Stimulated activated CD8-positive, alpha-beta memory T cell treated with anti-CD3 and anti-CD28 coated beads, Interleukin-2, amount 100 ng/mL, for 1 hour (primary cell): Measurements from ENCODE around the gene C11orf52.

Experiments
- DNase-seq, 2 donors: peaks; one replicate each; pipeline ENCODE4 v3.0.0-alpha.2; 2020; ENCODE audit warnings: low read depth in 2 of 2

Gene C11orf52

GRCh38 chr11:111939836-111940604 is 21.3 kb downstream of the C11orf52 start:
- no peak for DNase-seq

- DNase-seq, result no peak
Observed at GRCh38 chr11:111941963-111942362, 23.2 kb downstream of the C11orf52 start.

- no peak for DNase-seq
Observed at GRCh38 chr11:111942829-111943228, 24.1 kb downstream of the C11orf52 start.

- DNase-seq, result no peak
Observed at GRCh38 chr11:111944139-111944538, 25.4 kb downstream of the C11orf52 start.

GRCh38 chr11:111944651-111945051 is 25.9 kb downstream of the C11orf52 start:
- no peak for DNase-seq

GRCh38 chr11:111945198-111945597 is 26.5 kb downstream of the C11orf52 start:
- no peak for DNase-seq

GRCh38 chr11:111946499-111946898 is 27.8 kb downstream of the C11orf52 start:
- DNase-seq, result no peak

- DNase-seq, result no peak
Observed at GRCh38 chr11:111947143-111947542, 28.4 kb downstream of the C11orf52 start.

GRCh38 chr11:111949519-111950426 is 31.1 kb downstream of the C11orf52 start:
- DNase-seq, result no peak

GRCh38 chr11:111951565-111951964 is 32.9 kb downstream of the C11orf52 start:
- DNase-seq, result no peak

- DNase-seq, result no peak
Observed at GRCh38 chr11:111954154-111954553, 35.4 kb downstream of the C11orf52 start.

- no peak for DNase-seq
Observed at GRCh38 chr11:111957663-111958444, 39.1 kb downstream of the C11orf52 start.

- DNase-seq, result no peak
Observed at GRCh38 chr11:111960916-111961315, 42.2 kb downstream of the C11orf52 start.

- DNase-seq, result no peak
Observed at GRCh38 chr11:111961389-111962300, 42.9 kb downstream of the C11orf52 start.

- DNase-seq, result no peak
Observed at GRCh38 chr11:111963931-111964340, 45.2 kb downstream of the C11orf52 start.

- DNase-seq, result no peak
Observed at GRCh38 chr11:111966678-111967077, 48.0 kb downstream of the C11orf52 start.

GRCh38 chr11:111967649-111968048 is 48.9 kb downstream of the C11orf52 start:
- DNase-seq, result no peak

- DNase-seq, result no peak
Observed at GRCh38 chr11:111969344-111969743, 50.6 kb downstream of the C11orf52 start.

- no peak for DNase-seq
Observed at GRCh38 chr11:111974446-111974845, 55.7 kb downstream of the C11orf52 start.

- DNase-seq, result no peak
Observed at GRCh38 chr11:111975076-111975806, 56.5 kb downstream of the C11orf52 start.
